Measurements from ENCODE around the gene HOXB4. TPM values are rescaled to one million over a fixed set of nuclear protein-coding genes. Genes with fewer than 3 reads are reported as not detected.

HOXB4 gene
- total RNA-seq, 1 experiment from 2014 or later: 27.9 TPM

- H3K27me3 ChIP-seq (ENCODE audit: control insufficient read depth, insufficient read depth, low read length): no peaks in the 10 kb centered on the region
- no peaks in the 10 kb centered on the region for H3K9me3 ChIP-seq (ENCODE audit: control insufficient read depth, insufficient read depth, low read depth, low read length)
- ATAC-seq (no peak), DNase-seq (ENCODE audit: low read depth, low spot score) (no peak)
- in situ Hi-C loops (cut with HindIII; ENCODE audit: low pct_unique_long_range_greater_than_20kb, low sequenced_read_pairs) (no loop called here), intact Hi-C loops (cut with micrococcal nuclease; ENCODE audit: unreplicated experiment) (no loop called here)
- H3K4me1 ChIP-seq (ENCODE audit: control insufficient read depth, insufficient read depth, low read length): peaks cover 94% of the 10 kb centered on the region
- ChIA-PET POLR2A (no interaction called here), CTCF (interaction anchor here (0.7 kb wide), 2 partner anchors 15 to 20 kb away, joined by 3 read pairs; no protein-coding TSS in a partner anchor)
- H3K36me3 ChIP-seq (ENCODE audit: control insufficient read depth, insufficient read depth, low read length): peaks cover 4% of the 10 kb centered on the region; the same call in 1 of the 2 replicates
- peak overlapping the region; percentile 97 for H3K27ac ChIP-seq (ENCODE audit: low read length)
- BruUV-seq (replicated peaks): no TSS peak
- TF ChIP-seq SIN3A (IDR thresholded peaks at IDR 0.05; ENCODE audit: borderline replicate concordance, insufficient read depth, low read depth, low read length): no peak
- TF ChIP-seq TCF7L2 (IDR thresholded peaks at IDR 0.05; ENCODE audit: low read depth, low read length): no peak
- TF ChIP-seq, protein P1, sequence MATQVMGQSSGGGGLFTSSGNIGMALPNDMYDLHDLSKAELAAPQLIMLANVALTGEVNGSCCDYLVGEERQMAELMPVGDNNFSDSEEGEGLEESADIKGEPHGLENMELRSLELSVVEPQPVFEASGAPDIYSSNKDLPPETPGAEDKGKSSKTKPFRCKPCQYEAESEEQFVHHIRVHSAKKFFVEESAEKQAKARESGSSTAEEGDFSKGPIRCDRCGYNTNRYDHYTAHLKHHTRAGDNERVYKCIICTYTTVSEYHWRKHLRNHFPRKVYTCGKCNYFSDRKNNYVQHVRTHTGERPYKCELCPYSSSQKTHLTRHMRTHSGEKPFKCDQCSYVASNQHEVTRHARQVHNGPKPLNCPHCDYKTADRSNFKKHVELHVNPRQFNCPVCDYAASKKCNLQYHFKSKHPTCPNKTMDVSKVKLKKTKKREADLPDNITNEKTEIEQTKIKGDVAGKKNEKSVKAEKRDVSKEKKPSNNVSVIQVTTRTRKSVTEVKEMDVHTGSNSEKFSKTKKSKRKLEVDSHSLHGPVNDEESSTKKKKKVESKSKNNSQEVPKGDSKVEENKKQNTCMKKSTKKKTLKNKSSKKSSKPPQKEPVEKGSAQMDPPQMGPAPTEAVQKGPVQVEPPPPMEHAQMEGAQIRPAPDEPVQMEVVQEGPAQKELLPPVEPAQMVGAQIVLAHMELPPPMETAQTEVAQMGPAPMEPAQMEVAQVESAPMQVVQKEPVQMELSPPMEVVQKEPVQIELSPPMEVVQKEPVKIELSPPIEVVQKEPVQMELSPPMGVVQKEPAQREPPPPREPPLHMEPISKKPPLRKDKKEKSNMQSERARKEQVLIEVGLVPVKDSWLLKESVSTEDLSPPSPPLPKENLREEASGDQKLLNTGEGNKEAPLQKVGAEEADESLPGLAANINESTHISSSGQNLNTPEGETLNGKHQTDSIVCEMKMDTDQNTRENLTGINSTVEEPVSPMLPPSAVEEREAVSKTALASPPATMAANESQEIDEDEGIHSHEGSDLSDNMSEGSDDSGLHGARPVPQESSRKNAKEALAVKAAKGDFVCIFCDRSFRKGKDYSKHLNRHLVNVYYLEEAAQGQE (IDR thresholded peaks at IDR 0.05; ENCODE audit: insufficient read depth in 1 of 2, low read depth in 2 of 2, low read length in 1 of 2): no peak
- no peak for TF ChIP-seq POLR2AphosphoS5 (IDR thresholded peaks at IDR 0.05; ENCODE audit: low read depth, low read length)
- peak overlapping the region; percentile 16 to 36; a peak in 3 of 4 replicates for H3K4me3 ChIP-seq (ENCODE audit: low read depth in 2 of 2, low read length in 2 of 2)
Observed at GRCh38 chr17:48563867-48564187, 14.3 kb downstream of the HOXB4 start.

DNA sequence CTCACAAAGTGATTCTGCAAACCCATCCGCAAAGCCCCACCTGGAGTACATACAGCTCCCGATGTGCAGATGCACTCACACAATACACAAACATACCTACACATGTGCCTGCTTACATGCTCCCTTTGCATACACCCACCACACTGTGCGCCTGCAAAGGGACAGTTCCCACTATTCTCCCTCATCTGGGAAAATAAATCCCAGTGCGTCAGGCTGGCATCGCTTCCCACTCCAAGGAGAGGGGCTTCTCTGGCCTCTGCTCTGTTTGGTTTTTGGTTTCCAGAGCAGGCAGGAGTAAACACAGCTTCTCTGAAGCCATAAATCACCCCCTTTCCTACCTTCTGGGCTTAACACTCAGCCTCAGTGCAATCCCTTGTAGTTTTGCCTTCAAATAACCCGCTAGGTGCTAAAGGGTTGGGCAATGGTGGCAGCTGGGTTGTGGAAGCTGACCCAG, 14.7 kb downstream of the HOXB4 start:
- DNase-seq (ENCODE audit: low read depth, low spot score) (no peak), ATAC-seq (peak; percentile 10; the same call in 1 of the 2 replicates)
- CTCF ChIA-PET: interaction anchor here (0.5 to 0.7 kb wide), 3 partner anchors 11 to 20 kb away, joined by 3 to 4 read pairs (median 3); no protein-coding TSS in a partner anchor
- TF ChIP-seq SIN3A (IDR thresholded peaks at IDR 0.05; ENCODE audit: borderline replicate concordance, insufficient read depth, low read depth, low read length): no peak
- peak; percentile 31 for TF ChIP-seq POLR2AphosphoS5 (IDR thresholded peaks at IDR 0.05; ENCODE audit: low read depth, low read length)
- Histone ChIP-seq H3K4me1 (ENCODE audit: control insufficient read depth, insufficient read depth, low read length) (peaks cover 95% of the 10 kb centered on the region), H3K36me3 (ENCODE audit: control insufficient read depth, insufficient read depth, low read length) (peaks cover 4% of the 10 kb centered on the region; the same call in 1 of the 2 replicates), H3K9me3 (ENCODE audit: control insufficient read depth, insufficient read depth, low read depth, low read length) (no peaks in the 10 kb centered on the region), H3K27me3 (ENCODE audit: control insufficient read depth, insufficient read depth, low read length) (no peaks in the 10 kb centered on the region), H3K4me3 (ENCODE audit: low read depth in 2 of 2, low read length in 2 of 2) (peak overlapping the region; percentile 16 to 36; a peak in 3 of 4 replicates), H3K27ac (ENCODE audit: low read length) (peak overlapping the region; percentile 97)
- in situ Hi-C loops (cut with HindIII; ENCODE audit: low pct_unique_long_range_greater_than_20kb, low sequenced_read_pairs): no loop called here
- intact Hi-C loops (cut with micrococcal nuclease; ENCODE audit: unreplicated experiment): no loop called here
- POLR2A ChIA-PET: no interaction called here
- no TSS peak for BruUV-seq (replicated peaks)

DNA sequence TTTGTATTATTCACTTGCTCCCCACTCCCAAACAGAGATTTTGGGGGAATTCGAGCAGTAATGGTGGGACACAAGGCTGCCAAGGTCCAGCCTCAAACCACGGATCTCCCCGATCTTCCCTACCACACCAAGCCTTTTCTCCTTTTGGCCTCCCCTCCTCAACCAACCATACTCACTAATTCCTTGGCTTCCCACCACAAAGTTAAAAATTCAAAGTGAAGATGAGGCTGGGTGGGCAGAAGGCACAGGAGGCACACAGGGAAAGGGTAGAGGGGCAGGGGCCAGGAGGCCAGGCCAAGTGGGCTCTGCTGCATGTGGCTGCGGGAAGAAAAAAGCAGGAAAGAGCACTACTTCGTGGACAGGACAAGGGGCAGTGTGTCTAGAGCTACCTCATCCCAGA, 15.2 kb downstream of the HOXB4 start:
- no peak for DNase-seq (ENCODE audit: low read depth, low spot score)
- intact Hi-C loops (cut with micrococcal nuclease; ENCODE audit: unreplicated experiment) (no loop called here), in situ Hi-C loops (cut with HindIII; ENCODE audit: low pct_unique_long_range_greater_than_20kb, low sequenced_read_pairs) (no loop called here)
- Histone ChIP-seq H3K9me3 (ENCODE audit: control insufficient read depth, insufficient read depth, low read depth, low read length) (no peaks in the 10 kb centered on the region), H3K27ac (ENCODE audit: low read length) (peak overlapping the region; percentile 97), H3K4me1 (ENCODE audit: control insufficient read depth, insufficient read depth, low read length) (peaks cover 95% of the 10 kb centered on the region), H3K36me3 (ENCODE audit: control insufficient read depth, insufficient read depth, low read length) (peaks cover 4% of the 10 kb centered on the region; the same call in 1 of the 2 replicates), H3K4me3 (ENCODE audit: low read depth in 2 of 2, low read length in 2 of 2) (peak overlapping the region; percentile 16 to 36; a peak in 3 of 4 replicates), H3K27me3 (ENCODE audit: control insufficient read depth, insufficient read depth, low read length) (no peaks in the 10 kb centered on the region)
- BruUV-seq (replicated peaks): no TSS peak
- CTCF ChIA-PET: interaction anchor here (0.5 to 0.6 kb wide), 2 partner anchors 11 to 268 kb away, joined by 3 to 4 read pairs; no protein-coding TSS in a partner anchor
- TF ChIP-seq POLR2AphosphoS5 (IDR thresholded peaks at IDR 0.05; ENCODE audit: low read depth, low read length): no peak
- TF ChIP-seq CTCF (IDR thresholded peaks at IDR 0.05): no peak
- TF ChIP-seq TCF7L2 (IDR thresholded peaks at IDR 0.05; ENCODE audit: low read depth, low read length): no peak
- TF ChIP-seq, protein P1 (IDR thresholded peaks at IDR 0.05; ENCODE audit: insufficient read depth in 1 of 2, low read depth in 2 of 2, low read length in 1 of 2): no peak
- TF ChIP-seq SIN3A (IDR thresholded peaks at IDR 0.05; ENCODE audit: borderline replicate concordance, insufficient read depth, low read depth, low read length): no peak
- 0 out of 2 replicates have a peak, but pooled peaks have one; percentile 0 for ATAC-seq
- POLR2A ChIA-PET: interaction anchor here (0.5 kb wide), 1 partner anchor 494 kb away, joined by 7 read pairs; no protein-coding TSS in a partner anchor

All from Panc1 (cell line).